ENCODE results near the gene OLFM2. TPM values are rescaled to one million over a fixed set of nuclear protein-coding genes. Genes with fewer than 3 reads are reported as not detected.

OLFM2 gene
- total RNA-seq, 1 donor from 2014 or later = 11.4 TPM

DNA sequence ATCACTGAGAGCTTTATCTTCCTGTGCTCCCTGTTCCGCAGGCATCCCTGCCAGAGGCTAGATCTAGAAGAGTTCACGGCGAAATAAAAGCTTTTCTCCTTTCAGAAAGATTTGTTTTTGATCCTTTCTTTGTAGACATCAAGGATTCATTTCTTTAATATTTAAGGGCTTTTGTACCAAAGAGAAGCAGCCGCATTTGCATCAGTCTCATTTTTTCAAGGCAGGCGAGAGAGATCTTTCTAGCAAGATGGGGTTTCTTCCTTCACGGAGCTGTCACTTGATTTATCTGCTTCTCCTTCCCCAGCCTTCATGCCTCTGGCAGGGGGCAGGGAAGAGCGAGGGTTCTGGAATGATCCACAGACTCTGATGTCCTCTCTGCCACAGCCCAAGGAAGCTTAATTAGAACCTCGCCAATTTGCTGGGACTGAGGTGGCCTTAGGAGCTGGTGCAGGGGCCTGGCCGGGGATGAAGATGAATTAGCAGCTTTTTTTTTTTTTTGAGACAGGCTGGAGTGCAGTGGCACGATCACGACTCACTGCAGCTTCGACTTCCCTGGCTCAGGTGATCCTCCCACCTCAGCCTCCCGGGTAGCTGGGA is 61.2 kb downstream of the OLFM2 start:
- Histone ChIP-seq H3K36me3 (no peaks in the 10 kb centered on the region), H3K9me3 (ENCODE audit: low read depth) (no peaks in the 10 kb centered on the region), H3K4me1 (peaks cover 20% of the 10 kb centered on the region), H3K27ac (peak overlapping the region; percentile 83), H3F3A (ENCODE audit: low read depth) (peaks cover 25% of the 10 kb centered on the region), H3K9ac (no peak overlapping the region), H3K4me3 (no peak overlapping the region), H3K79me2 (ENCODE audit: low read depth) (no peaks in the 10 kb centered on the region), H4K20me1 (ENCODE audit: low read depth) (no peaks in the 10 kb centered on the region), H2AFZ (replicated peaks) (no peak overlapping the region), H3K27me3 (no peaks in the 10 kb centered on the region), H3K4me2 (peak overlapping the region; percentile 2)
- Mint-ChIP-seq H3K27me3 (ENCODE audit: insufficient read depth, low read depth) (no peaks in the 10 kb centered on the region), H3K4me3 (peak overlapping the region; percentile 57), H3K4me1 (peaks cover 24% of the 10 kb centered on the region), H3K36me3 (no peaks in the 10 kb centered on the region), H3K9me3 (no peaks in the 10 kb centered on the region), H3K27ac (peak overlapping the region; percentile 93)
- no peak for DNase-seq (ENCODE audit: low spot score)
- TF ChIP-seq EZH2phosphoT487 (IDR thresholded peaks at IDR 0.05) (no peak), EZH2 (IDR thresholded peaks at IDR 0.05) (no peak)
- TF ChIP-seq, protein P1, sequence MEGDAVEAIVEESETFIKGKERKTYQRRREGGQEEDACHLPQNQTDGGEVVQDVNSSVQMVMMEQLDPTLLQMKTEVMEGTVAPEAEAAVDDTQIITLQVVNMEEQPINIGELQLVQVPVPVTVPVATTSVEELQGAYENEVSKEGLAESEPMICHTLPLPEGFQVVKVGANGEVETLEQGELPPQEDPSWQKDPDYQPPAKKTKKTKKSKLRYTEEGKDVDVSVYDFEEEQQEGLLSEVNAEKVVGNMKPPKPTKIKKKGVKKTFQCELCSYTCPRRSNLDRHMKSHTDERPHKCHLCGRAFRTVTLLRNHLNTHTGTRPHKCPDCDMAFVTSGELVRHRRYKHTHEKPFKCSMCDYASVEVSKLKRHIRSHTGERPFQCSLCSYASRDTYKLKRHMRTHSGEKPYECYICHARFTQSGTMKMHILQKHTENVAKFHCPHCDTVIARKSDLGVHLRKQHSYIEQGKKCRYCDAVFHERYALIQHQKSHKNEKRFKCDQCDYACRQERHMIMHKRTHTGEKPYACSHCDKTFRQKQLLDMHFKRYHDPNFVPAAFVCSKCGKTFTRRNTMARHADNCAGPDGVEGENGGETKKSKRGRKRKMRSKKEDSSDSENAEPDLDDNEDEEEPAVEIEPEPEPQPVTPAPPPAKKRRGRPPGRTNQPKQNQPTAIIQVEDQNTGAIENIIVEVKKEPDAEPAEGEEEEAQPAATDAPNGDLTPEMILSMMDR (IDR thresholded peaks at IDR 0.05) = no peak

DNA sequence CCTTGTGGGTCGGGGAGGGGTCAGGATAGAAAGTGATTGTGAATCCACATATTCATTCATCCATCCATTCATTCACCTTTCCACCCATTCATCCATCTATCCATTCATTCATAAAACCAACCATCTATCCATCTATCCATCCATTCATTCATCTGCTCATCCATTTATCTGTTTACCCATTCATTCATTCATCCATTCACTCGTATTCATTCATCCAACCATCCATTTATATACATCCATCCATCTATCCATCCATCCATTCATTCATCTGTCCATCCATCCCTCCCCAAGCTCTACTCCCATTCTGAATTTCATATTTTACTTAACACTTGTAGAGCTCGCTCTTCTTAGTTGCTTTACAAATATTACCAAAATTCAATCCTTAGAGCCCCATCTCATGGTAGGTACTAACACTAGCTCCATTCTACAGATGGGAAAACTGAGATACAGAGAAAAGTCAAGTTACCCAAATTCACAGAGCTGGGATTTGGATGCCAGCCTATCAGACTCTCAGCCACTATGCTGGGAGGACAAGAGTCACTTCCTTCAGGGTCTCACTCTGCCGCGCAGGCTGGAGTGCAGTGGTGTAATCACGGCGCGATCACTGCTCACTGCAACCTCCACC is 63.6 kb downstream of the OLFM2 start:
- Histone ChIP-seq H3K9ac (no peak overlapping the region), H3K9me3 (ENCODE audit: low read depth) (no peaks in the 10 kb centered on the region), H2AFZ (replicated peaks) (no peak overlapping the region), H3K27ac (no peak overlapping the region), H3K36me3 (no peaks in the 10 kb centered on the region), H3F3A (ENCODE audit: low read depth) (peaks cover 28% of the 10 kb centered on the region), H4K20me1 (ENCODE audit: low read depth) (no peaks in the 10 kb centered on the region), H3K79me2 (ENCODE audit: low read depth) (no peaks in the 10 kb centered on the region), H3K4me3 (no peak overlapping the region), H3K27me3 (no peaks in the 10 kb centered on the region), H3K4me1 (peaks cover 20% of the 10 kb centered on the region), H3K4me2 (no peak overlapping the region)
- Mint-ChIP-seq H3K27ac (no peak overlapping the region), H3K9me3 (no peaks in the 10 kb centered on the region), H3K4me3 (no peak overlapping the region), H3K4me1 (peaks cover 23% of the 10 kb centered on the region), H3K36me3 (no peaks in the 10 kb centered on the region), H3K27me3 (ENCODE audit: insufficient read depth, low read depth) (no peaks in the 10 kb centered on the region)
- no peak for DNase-seq (ENCODE audit: low spot score)
- TF ChIP-seq, protein P1 (IDR thresholded peaks at IDR 0.05) = no peak
- TF ChIP-seq EZH2phosphoT487 (IDR thresholded peaks at IDR 0.05) (no peak), EZH2 (IDR thresholded peaks at IDR 0.05) (no peak)

DNA sequence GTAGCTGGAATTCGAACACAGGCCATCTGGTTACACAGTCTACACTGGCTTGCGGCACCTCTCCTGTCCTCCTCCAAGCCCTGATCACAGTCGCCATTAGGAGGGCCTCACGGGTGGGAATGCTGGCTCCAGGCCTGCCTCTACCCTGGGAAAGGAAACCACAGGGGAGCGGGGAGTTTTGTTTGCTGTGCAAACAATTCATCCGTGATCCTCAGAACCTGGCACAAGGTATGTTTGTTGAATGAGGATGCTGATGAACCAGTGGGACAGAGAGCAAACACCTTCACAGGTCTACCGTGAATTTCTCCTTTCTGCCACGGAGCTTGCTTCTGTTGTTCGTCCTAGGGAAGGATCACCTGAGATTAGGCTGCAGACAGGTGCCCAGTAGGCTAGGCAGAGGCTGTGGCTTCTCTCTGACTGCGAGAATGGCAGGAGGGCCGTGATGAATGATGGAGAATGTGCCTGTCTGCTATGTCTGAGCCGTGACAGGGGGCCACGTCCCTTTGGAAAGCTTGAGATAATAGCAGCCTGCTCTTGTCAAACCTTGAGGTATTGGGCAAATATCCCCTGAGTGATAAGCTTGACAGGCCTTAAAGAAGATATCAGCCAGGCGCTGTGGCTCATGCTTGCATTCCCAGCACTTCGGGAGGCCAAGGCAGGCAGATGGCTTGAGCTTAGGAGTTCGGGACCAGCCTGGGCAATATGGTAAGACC is 64.5 kb downstream of the OLFM2 start:
- Mint-ChIP-seq H3K4me1 (peaks cover 23% of the 10 kb centered on the region), H3K27me3 (ENCODE audit: insufficient read depth, low read depth) (peaks cover 2% of the 10 kb centered on the region), H3K9me3 (no peaks in the 10 kb centered on the region), H3K36me3 (no peaks in the 10 kb centered on the region), H3K27ac (no peak overlapping the region), H3K4me3 (no peak overlapping the region)
- no peaks in the 10 kb centered on the region for H3K79me2 ChIP-seq (ENCODE audit: low read depth)
- no peaks in the 10 kb centered on the region for H3K27me3 ChIP-seq
- no peak overlapping the region for H3K4me3 ChIP-seq
- TF ChIP-seq, protein P1 (IDR thresholded peaks at IDR 0.05) = no peak
- TF ChIP-seq EZH2phosphoT487 (IDR thresholded peaks at IDR 0.05) = no peak
- no peak for TF ChIP-seq EZH2 (IDR thresholded peaks at IDR 0.05)
- no peaks in the 10 kb centered on the region for H4K20me1 ChIP-seq (ENCODE audit: low read depth)
- H2AFZ ChIP-seq (replicated peaks) = no peak overlapping the region
- no peaks in the 10 kb centered on the region for H3K9me3 ChIP-seq (ENCODE audit: low read depth)
- H3K4me1 ChIP-seq = peaks cover 20% of the 10 kb centered on the region
- H3K4me2 ChIP-seq = no peak overlapping the region
- H3K36me3 ChIP-seq = no peaks in the 10 kb centered on the region
- H3K27ac ChIP-seq = no peak overlapping the region
- H3F3A ChIP-seq (ENCODE audit: low read depth) = peaks cover 28% of the 10 kb centered on the region
- no peak overlapping the region for H3K9ac ChIP-seq
- DNase-seq (ENCODE audit: low spot score) = no peak

All from neural progenitor cell (in vitro differentiated cells).